HepG2 (cell line): ENCODE measurements around the gene PTGDR2. TPM values are rescaled to one million over a fixed set of nuclear protein-coding genes. Genes with fewer than 3 reads are reported as not detected.

Source experiments
- CHD4 ChIP-seq: fragments of 200-600 bp; sonication (generic); IDR thresholded peaks from 2 replicates; pipeline ENCODE4 v1.7.0; 2017; ENCODE audit warnings: mild to moderate bottlenecking, low read length, borderline replicate concordance
- CREM ChIP-seq, 2 experiments: sonication (generic) in 1 of 2; formaldehyde crosslinking in 1 of 2; IDR thresholded peaks; 2 replicates each; pipeline versions ENCODE4 v1.4.0 to v1.6.1; 2016 to 2020; ENCODE audit warnings: antibody characterized with exemption in 1 of 2, mild to moderate bottlenecking in 1 of 2, missing genetic modification reagents in 1 of 2
- JUN ChIP-seq: sonication (generic); formaldehyde crosslinking; IDR thresholded peaks from 2 replicates; pipeline ENCODE4 v1.4.0; 2020; ENCODE audit warnings: mild to moderate bottlenecking, missing genetic modification reagents
- JUND ChIP-seq: sonication (generic); formaldehyde crosslinking; IDR thresholded peaks from 2 replicates; pipeline ENCODE4 v1.8.0; 2022; ENCODE audit warnings: mild to moderate bottlenecking, missing genetic modification reagents
- POLR2A ChIP-seq, 2 experiments: IDR thresholded peaks; 2 replicates each; pipeline ENCODE4 v1.6.1; 2011; ENCODE audit warnings: low read depth in 2 of 2, low read length in 2 of 2, mild to moderate bottlenecking in 1 of 2, moderate library complexity in 1 of 2; ENCODE audit not compliant: insufficient read depth in 1 of 2
- XBP1 ChIP-seq: sonication (generic); formaldehyde crosslinking; IDR thresholded peaks from 2 replicates; pipeline ENCODE4 v1.5.0; 2020; ENCODE audit warnings: missing genetic modification reagents
- YEATS4 ChIP-seq: sonication (generic); formaldehyde crosslinking; IDR thresholded peaks from 2 replicates; pipeline ENCODE4 v1.4.0; 2020; ENCODE audit warnings: missing genetic modification reagents, borderline replicate concordance
- ZNF317 ChIP-seq: sonication (generic); formaldehyde crosslinking; IDR thresholded peaks from 2 replicates; pipeline ENCODE4 v1.5.0; 2020; ENCODE audit warnings: mild to moderate bottlenecking, missing genetic modification reagents
- ZNF335 ChIP-seq: sonication (generic); formaldehyde crosslinking; IDR thresholded peaks from 2 replicates; pipeline ENCODE4 v1.4.0; 2020; ENCODE audit warnings: missing genetic modification reagents
- ZNF451 ChIP-seq: sonication (generic); formaldehyde crosslinking; IDR thresholded peaks from 2 replicates; pipeline ENCODE4 v1.5.0; 2020; ENCODE audit warnings: mild to moderate bottlenecking, missing genetic modification reagents
- ZNF563 ChIP-seq: sonication (generic); formaldehyde crosslinking; IDR thresholded peaks from 2 replicates; pipeline ENCODE4 v1.8.0; 2022; ENCODE audit warnings: mild to moderate bottlenecking, moderate library complexity, missing genetic modification reagents
- ZNF674 ChIP-seq: sonication (generic); formaldehyde crosslinking; IDR thresholded peaks from 2 replicates; pipeline ENCODE4 v1.5.0; 2020; ENCODE audit warnings: low read depth, mild to moderate bottlenecking, missing genetic modification reagents
- ZSCAN25 ChIP-seq: sonication (generic); formaldehyde crosslinking; IDR thresholded peaks from 2 replicates; pipeline ENCODE4 v1.8.0; 2022; ENCODE audit warnings: mild to moderate bottlenecking, missing genetic modification reagents
- polyA plus RNA-seq, 8 experiments: library from polyadenylated mRNA; depleted of rRNA in 3 of 8; stranded (reverse) in 7 of 8; unstranded in 1 of 8; fragments of >200 nt; fragmentation: Illumina TruSeq in 4 of 8; extraction: Trizol in 4 of 8; gene quantifications; 2 replicates each; pipeline versions ENCODE4 v1.2.1 to v1.2.3, GENCODE V29; 2011 to 2016; ENCODE audit warnings: low read depth in 4 of 8, missing spikeins in 1 of 8, mixed read lengths in 1 of 8; ENCODE audit not compliant: insufficient read depth in 1 of 8
- total RNA-seq, 5 experiments: library from RNA; depleted of rRNA; stranded (reverse); fragments of >200 nt; fragmentation: Illumina TruSeq; extraction: Trizol; gene quantifications; 2 replicates each; pipeline ENCODE4 v1.2.3, GENCODE V29; 2016; ENCODE audit warnings: low read depth in 1 of 5
- TF ChIP-seq, protein P1 (sequence below): sonication (generic); formaldehyde crosslinking; IDR thresholded peaks from 2 replicates; pipeline ENCODE4 v1.5.1; 2020; ENCODE audit warnings: missing genetic modification reagents, mild to moderate bottlenecking, borderline replicate concordance
- TF ChIP-seq, protein P2 (sequence below): sonication (generic); formaldehyde crosslinking; IDR thresholded peaks from 2 replicates; pipeline ENCODE4 v1.8.1; 2023; ENCODE audit warnings: missing genetic modification reagents, mild to moderate bottlenecking, borderline replicate concordance
- TF ChIP-seq, protein P3 (sequence below): sonication (generic); formaldehyde crosslinking; IDR thresholded peaks from 2 replicates; pipeline ENCODE4 v1.5.1; 2020; ENCODE audit warnings: missing genetic modification reagents, mild to moderate bottlenecking, borderline replicate concordance
- TF ChIP-seq, protein P4 (sequence below): sonication (generic); formaldehyde crosslinking; IDR thresholded peaks from 2 replicates; pipeline ENCODE4 v1.4.0; 2020; ENCODE audit warnings: missing genetic modification reagents
- TF ChIP-seq, protein P5 (sequence below): sonication (generic); formaldehyde crosslinking; IDR thresholded peaks from 2 replicates; pipeline ENCODE4 v1.4.0; 2020; ENCODE audit warnings: missing genetic modification reagents

PTGDR2 gene
- total and polyA plus RNA-seq, 2 of the 13 experiments (the other 11 are each of a cell fraction or from before 2014, with no cell fraction given) = 1.9 to 2.5 TPM

DNA sequence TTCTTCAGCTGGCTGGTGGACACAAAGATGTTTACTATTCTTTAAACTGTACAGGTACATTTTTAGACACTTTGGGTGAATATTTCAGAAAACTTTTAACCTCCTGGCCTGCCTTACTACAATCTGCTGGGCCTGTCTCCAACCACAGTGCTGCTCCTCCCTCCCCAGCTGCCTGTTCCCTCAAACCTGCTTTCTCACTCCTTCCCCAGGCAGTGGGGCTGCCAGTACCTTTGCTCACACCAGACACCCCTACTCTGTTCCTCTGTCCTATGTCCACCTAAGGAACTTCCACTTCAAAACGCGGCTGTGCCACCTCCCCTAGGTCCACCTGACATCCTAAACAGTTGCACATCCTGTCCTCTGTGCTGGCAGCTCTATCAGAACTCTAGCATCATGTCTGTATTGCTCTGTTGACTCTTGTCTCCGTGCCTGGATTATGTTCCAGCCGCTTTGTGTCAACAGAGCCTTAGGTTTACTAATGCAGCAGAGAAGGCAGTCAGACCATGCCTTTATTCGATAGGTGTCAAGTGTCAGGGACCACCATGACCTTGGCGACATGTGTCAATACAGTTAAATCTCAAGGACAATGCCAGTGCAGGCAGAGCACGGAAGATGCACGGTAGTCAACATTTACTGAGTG is 25.0 kb upstream of the PTGDR2 start (continued):
- TF ChIP-seq, protein P1, sequence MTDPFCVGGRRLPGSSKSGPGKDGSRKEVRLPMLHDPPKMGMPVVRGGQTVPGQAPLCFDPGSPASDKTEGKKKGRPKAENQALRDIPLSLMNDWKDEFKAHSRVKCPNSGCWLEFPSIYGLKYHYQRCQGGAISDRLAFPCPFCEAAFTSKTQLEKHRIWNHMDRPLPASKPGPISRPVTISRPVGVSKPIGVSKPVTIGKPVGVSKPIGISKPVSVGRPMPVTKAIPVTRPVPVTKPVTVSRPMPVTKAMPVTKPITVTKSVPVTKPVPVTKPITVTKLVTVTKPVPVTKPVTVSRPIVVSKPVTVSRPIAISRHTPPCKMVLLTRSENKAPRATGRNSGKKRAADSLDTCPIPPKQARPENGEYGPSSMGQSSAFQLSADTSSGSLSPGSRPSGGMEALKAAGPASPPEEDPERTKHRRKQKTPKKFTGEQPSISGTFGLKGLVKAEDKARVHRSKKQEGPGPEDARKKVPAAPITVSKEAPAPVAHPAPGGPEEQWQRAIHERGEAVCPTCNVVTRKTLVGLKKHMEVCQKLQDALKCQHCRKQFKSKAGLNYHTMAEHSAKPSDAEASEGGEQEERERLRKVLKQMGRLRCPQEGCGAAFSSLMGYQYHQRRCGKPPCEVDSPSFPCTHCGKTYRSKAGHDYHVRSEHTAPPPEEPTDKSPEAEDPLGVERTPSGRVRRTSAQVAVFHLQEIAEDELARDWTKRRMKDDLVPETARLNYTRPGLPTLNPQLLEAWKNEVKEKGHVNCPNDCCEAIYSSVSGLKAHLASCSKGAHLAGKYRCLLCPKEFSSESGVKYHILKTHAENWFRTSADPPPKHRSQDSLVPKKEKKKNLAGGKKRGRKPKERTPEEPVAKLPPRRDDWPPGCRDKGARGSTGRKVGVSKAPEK (CRISPR knock-in tag) = peak; percentile 96; the same call in 1 of the 2 replicates
- TF ChIP-seq ZNF451 = peak; percentile 73; the same call in 1 of the 2 replicates
- TF ChIP-seq ZNF674 (CRISPR knock-in tag) = no peak
- TF ChIP-seq CHD4 = no peak
- TF ChIP-seq ZNF317 (CRISPR knock-in tag) = peak; percentile 87; the same call in 1 of the 2 replicates
- TF ChIP-seq, protein P2, sequence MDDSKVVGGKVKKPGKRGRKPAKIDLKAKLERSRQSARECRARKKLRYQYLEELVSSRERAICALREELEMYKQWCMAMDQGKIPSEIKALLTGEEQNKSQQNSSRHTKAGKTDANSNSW (CRISPR knock-in tag) = no peak
- peak; percentile 81; the same call in 1 of the 2 replicates for TF ChIP-seq JUND
- 0 out of 2 replicates have a peak, but pooled peaks have one; percentile 56 for TF ChIP-seq JUN
- TF ChIP-seq ZNF335 (CRISPR knock-in tag) = peak; percentile 87
- TF ChIP-seq ZSCAN25 (CRISPR knock-in tag) = peak; percentile 87
- TF ChIP-seq XBP1 = peak; percentile 32; the same call in 1 of the 2 replicates
- peak; percentile 58; the same call in 1 of the 2 replicates for TF ChIP-seq ZNF563 (CRISPR knock-in tag)
- TF ChIP-seq, protein P3, sequence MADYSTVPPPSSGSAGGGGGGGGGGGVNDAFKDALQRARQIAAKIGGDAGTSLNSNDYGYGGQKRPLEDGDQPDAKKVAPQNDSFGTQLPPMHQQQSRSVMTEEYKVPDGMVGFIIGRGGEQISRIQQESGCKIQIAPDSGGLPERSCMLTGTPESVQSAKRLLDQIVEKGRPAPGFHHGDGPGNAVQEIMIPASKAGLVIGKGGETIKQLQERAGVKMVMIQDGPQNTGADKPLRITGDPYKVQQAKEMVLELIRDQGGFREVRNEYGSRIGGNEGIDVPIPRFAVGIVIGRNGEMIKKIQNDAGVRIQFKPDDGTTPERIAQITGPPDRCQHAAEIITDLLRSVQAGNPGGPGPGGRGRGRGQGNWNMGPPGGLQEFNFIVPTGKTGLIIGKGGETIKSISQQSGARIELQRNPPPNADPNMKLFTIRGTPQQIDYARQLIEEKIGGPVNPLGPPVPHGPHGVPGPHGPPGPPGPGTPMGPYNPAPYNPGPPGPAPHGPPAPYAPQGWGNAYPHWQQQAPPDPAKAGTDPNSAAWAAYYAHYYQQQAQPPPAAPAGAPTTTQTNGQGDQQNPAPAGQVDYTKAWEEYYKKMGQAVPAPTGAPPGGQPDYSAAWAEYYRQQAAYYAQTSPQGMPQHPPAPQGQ (CRISPR knock-in tag) = peak; percentile 82; the same call in 1 of the 2 replicates
- TF ChIP-seq, protein P4, sequence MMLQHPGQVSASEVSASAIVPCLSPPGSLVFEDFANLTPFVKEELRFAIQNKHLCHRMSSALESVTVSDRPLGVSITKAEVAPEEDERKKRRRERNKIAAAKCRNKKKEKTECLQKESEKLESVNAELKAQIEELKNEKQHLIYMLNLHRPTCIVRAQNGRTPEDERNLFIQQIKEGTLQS = no peak
- TF ChIP-seq POLR2A (IDR thresholded peaks at IDR 0.05; ENCODE audit: insufficient read depth in 1 of 2, low read depth in 2 of 2, low read length in 2 of 2) = no peak
- peak; percentile 65; the same call in 1 of the 2 replicates for TF ChIP-seq YEATS4 (CRISPR knock-in tag)
- TF ChIP-seq, protein P5, sequence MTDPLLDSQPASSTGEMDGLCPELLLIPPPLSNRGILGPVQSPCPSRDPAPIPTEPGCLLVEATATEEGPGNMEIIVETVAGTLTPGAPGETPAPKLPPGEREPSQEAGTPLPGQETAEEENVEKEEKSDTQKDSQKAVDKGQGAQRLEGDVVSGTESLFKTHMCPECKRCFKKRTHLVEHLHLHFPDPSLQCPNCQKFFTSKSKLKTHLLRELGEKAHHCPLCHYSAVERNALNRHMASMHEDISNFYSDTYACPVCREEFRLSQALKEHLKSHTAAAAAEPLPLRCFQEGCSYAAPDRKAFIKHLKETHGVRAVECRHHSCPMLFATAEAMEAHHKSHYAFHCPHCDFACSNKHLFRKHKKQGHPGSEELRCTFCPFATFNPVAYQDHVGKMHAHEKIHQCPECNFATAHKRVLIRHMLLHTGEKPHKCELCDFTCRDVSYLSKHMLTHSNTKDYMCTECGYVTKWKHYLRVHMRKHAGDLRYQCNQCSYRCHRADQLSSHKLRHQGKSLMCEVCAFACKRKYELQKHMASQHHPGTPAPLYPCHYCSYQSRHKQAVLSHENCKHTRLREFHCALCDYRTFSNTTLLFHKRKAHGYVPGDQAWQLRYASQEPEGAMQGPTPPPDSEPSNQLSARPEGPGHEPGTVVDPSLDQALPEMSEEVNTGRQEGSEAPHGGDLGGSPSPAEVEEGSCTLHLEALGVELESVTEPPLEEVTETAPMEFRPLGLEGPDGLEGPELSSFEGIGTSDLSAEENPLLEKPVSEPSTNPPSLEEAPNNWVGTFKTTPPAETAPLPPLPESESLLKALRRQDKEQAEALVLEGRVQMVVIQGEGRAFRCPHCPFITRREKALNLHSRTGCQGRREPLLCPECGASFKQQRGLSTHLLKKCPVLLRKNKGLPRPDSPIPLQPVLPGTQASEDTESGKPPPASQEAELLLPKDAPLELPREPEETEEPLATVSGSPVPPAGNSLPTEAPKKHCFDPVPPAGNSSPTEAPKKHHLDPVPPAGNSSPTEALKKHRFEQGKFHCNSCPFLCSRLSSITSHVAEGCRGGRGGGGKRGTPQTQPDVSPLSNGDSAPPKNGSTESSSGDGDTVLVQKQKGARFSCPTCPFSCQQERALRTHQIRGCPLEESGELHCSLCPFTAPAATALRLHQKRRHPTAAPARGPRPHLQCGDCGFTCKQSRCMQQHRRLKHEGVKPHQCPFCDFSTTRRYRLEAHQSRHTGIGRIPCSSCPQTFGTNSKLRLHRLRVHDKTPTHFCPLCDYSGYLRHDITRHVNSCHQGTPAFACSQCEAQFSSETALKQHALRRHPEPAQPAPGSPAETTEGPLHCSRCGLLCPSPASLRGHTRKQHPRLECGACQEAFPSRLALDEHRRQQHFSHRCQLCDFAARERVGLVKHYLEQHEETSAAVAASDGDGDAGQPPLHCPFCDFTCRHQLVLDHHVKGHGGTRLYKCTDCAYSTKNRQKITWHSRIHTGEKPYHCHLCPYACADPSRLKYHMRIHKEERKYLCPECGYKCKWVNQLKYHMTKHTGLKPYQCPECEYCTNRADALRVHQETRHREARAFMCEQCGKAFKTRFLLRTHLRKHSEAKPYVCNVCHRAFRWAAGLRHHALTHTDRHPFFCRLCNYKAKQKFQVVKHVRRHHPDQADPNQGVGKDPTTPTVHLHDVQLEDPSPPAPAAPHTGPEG (CRISPR knock-in tag) = peak; percentile 73; the same call in 1 of the 2 replicates
- peak; percentile 84 for TF ChIP-seq CREM (IDR thresholded peaks at IDR 0.05)
- no peak for TF ChIP-seq CREM (CRISPR knock-in tag; IDR thresholded peaks at IDR 0.05)
